Measurements from ENCODE around the gene MED13L.

Gene MED13L

DNA sequence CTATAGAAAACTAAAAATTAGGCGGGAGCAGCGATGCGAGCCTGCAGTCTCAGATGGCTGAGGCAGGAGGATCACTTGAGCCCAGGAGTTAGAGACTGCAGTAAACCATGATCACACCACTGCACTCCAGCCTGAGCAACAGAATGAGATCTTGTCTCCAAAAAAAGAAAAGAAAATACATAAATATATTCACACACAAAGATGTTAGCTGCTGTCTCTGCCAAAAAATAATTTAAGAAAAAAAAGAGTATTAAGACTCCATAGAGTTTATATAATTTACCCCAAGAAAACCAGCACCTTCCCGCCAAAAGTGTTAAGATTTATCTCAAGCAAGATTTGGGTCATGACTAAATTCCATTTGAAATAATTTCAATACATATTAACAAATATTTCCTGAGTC, 102.6 kb downstream of the MED13L start:
- DNase-seq = no peak

DNA sequence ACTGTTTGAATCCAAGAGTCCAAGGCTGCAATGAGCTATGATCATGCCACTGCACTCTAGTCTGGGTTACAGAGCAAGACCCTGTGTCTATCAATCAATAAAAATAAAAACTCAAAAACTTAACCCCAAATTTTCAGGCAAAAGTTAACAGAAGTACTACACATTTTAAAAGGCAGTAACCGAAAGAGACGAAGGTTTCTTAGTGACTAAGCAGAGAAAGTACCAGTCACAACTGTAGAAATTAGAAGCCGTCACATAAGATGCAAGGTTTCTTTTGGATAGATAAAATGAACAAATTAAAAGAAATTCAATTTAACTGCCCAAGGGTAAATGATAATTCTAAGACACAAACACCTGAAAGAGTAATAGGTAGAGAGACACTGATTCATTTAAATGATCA, 103.5 kb downstream of the MED13L start:
- DNase-seq = no peak

DNA sequence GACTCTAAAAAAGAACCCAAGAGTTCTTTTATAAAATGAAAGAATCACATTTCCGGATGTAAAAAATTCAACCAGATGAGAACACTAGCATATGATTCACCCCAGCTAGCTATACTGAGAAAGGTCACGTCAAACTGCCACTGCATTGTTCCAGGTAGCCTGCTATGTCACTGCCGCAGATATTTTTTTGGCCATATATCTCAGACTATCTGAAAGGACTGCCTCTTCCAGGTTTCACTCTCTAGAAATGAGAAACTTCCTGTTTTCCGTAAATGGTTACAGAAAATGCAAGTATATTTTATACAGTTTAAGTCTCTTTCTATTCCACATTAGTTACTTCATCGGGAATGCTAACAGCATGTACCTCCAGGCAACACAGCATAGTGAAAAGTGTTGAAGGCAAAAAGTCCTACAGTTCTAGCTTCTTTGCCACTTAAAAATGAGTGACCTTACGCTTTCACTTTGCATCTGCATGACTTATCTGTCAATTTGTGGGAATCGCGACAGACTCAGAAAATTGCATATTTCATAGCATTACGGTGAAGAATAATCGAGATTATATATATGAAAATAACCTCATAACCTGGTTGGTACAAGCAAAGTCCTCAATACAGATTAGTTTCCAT, 105.2 kb downstream of the MED13L start:
- DNase-seq = no peak

DNA sequence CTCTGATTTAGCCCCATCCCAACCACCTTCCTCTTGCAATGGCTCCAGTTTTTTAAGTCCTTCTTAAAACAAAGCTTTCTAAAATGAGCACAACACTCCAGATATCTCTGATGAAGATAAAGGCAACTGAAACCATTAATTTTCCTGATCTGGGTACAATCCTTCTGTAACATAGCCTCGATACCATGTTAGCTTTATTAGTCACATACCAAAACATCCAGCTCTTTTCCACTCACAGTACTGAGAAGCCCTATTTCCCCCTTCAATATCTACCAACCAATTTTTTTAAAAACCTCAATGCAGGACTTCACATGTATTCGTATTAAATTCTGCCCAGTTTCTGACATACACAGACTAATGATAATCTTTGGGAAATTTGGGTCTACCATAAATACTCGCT, 105.9 kb downstream of the MED13L start:
- DNase-seq = no peak

DNA sequence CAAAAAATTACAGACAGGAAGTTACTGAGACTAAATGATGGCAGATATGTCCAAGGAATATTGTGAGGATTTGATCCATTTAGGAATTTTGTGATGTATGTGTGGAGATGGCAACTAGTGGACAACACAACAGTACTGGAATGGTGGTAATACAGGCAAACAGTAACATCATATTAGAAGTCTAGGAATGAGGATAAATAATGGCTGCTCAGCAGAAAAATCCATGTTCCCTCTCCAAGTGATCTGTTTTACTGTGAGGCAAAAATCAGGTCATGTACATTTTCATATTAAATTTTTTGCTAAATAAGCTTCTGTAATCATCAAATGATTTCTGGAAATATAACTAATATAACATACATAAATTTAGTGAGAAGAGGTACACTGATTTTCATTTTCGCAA, 108.4 kb downstream of the MED13L start:
- DNase-seq = no peak

DNA sequence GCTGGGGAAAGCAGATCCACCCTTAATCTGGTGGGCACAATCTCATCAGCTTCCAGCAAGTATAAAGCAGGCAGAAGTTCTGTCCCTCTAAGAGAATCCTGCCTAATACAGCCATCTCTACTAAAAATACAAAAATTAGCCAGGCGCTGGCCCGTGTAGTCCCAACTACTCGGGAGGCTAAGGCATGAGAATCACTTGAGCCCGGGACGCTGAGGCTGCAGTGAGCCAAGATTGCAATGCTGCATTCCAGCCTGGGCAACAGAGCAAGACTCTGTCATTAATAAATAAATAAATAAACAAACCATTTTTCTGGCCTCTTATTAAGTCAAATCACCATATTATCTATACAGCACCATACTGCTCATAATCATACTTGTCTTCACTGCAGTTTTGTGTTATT, 111.2 kb downstream of the MED13L start:
- no peak for DNase-seq

DNA sequence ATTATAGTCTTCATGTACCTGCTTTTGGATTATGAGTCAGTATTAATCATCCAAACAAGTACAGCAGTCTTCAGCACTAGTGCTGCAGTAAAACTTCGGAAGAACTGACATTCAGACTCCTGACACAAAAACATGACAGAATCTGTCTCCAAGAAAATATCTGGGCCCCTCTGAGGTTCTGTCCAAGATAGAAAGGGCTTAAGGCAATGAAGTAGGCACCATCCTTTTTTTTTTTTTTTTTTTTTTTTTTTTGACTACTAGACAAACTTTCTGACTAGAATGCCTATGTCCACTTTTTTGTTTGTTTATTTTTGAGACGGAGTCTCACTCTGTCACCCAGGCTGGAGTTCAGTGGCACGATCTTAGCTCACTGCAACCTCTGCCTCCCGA, 112.5 kb downstream of the MED13L start:
- DNase-seq = no peak

DNA sequence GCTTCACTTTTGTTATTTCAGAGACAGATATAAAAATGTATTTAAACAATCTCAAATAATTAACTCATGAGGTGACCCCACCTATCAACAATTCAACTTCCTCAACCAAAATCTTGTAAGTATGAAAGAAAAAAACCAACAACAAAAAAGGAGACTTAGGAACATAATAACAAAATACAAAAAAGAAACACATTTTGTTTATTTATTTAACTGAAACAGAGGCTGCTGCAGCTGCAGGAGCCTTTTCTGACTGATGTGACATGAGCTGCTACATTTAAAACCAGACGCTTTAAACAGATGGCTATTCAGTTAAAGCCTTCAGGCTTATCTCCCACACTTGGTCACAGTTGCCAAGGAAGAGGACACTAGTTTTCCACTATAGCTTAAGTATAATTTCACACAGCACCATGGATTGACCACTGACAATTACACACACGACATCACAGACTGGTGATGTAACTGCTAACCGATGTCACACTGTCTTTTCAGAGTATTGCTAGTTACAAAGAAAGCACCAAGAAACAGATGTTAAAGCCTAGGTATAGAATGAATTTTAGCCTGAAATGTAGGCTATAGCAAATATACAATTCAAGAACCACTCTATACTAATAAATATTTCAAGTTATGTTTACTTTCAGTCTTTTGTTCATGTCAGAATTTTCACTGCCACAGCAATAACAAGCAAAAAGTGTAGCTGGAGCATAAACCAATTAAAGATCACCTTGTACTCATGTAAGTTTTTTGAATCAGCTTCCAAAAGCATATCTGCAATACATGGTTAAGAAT, 113.0 kb downstream of the MED13L start:
- DNase-seq = no peak

DNA sequence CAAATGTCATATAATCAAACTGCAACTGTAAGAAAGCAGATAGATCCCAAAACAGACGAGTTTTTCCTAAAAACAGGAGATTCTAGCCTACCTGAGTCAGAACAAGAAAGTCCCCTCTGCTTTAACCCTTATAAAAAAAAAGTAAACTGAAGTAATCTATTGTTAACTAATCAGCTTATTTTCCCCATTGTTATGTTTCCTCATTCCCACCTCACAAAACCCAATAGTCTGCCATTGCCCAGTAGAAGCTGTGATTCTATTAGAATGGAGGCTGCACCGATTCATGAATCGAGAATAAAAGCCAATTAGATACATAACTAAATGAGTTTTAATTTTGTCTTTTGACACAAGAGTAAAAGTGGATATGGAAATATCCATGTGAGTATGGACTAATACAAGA, 115.4 kb downstream of the MED13L start:
- no peak for DNase-seq

DNA sequence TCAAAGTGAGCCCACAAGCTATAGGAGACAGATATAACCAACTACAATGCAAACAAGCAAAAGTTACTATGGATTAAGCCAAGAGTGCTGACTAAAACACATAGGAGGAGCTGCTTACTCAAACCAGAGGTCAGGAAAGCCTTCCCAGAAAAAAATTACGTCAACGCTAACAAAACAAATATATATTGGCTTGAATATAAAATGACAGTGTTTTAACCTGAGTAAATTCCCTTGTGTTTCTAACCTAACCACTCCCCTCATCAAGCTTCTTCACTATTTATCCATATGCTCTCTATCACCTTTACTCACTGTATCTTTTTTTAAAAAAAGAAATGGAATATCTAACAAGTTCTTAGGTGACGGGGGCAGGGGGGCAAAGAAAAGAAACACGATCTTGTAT, 115.9 kb downstream of the MED13L start:
- no peak for DNase-seq

DNA sequence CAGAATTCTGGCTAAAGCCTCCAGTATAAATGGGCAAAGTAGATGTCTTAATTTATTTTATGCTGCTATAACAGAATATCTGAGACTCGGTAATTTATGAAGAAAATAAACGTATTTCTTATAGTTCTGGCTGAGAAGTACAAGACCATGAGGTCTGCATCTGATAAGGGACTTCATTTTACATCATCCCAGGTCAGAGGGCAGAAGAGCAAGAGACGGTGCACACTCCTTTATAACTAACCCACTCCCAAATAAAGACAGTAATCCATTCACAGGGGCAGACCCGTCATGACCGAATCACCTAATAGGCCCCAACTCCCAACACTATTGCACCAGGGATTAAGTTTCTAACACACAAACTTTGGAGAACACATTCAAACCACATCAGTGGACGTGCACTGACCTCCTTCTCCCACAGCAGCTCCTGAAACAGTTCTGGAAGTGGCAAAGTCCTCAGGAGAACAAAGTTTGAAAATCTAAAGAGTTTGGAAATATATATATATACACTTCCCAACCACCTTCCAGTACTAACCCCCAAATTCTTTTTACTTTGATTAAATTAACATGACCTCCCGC, 116.5 kb downstream of the MED13L start:
- DNase-seq = no peak

DNA sequence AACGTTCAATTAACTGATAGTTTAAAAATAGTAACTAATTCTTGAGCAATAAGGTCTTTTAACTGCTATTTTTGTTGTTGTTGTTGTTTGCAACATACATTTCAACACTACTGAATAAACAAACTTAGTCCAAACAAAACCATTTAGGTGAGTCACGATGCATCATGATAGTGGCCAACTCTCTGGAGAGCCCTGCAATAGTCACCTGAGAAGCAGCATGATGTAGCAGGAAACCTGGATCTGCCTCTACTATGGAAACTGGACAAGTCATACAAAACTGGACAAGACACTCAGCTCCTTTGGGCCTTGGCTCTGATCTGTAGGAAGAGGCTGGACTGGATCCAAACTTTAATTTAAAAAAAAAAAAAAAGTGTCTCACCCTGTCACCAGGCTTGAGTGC, 117.3 kb downstream of the MED13L start:
- DNase-seq = no peak

DNA sequence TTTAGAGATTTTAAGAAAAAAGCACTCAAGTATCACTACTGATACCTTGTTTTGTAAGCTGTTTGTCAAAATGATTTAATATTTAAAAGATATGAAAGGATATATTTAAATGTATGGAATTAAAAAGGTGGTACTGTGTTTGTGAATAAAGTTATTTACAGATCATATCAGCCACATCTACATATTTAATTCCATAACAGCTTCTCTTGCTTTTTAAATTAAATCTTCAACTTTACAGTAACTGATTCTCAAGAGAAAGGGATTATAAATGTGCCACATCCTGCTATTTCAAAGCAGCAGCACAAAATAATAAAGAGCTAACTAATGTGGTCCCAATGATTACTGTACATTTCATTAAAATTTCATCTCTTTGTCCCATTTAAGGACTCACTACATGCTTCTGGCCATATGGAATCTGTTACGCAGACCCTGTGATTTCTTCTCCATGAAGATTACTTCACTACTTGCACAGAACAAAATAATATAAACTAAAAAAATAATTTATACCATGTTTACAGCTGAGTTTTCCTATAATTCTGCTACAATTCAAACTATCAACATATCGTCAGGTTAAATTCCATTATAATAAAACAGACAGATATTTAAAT, 117.8 kb downstream of the MED13L start:
- no peak for DNase-seq

DNA sequence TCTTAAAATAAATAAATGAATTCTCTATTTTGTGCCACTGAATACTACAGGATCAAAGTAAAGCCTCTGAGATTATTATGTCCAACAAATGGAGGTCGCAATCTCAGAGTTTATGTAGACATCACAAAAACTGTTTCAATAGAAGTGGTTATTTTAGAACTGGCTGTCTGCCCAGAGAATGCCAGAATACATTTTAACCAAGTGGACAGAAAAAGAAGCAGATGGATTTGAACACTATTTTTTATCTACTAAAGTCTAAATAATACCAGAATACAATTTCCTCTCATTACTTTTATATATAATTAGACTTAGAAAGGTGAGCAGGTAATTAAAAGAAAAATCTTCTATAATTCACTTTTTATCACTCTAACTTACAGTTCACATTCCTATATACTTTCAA, 118.3 kb downstream of the MED13L start:
- DNase-seq = no peak

DNA sequence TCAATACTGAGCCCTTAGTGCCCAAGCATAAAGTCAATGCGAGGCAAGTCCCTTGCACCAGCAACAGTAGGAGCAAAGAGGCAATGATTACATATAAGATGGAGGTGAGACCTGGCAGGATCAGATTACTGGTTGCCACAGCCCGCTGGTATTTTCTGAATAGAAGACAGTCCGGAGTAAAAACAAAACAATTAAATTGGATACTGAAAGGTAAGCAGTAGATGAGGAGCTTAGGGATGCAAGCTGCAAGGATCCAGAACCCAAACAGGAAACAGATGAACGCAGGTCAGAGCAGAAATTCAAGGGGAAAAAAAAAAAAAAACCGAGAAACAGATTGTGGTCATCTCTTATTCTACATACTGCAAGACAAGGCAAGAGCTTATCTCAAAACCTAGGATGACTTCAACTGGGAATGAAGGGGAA, 119.6 kb downstream of the MED13L start:
- no peak for DNase-seq

DNA sequence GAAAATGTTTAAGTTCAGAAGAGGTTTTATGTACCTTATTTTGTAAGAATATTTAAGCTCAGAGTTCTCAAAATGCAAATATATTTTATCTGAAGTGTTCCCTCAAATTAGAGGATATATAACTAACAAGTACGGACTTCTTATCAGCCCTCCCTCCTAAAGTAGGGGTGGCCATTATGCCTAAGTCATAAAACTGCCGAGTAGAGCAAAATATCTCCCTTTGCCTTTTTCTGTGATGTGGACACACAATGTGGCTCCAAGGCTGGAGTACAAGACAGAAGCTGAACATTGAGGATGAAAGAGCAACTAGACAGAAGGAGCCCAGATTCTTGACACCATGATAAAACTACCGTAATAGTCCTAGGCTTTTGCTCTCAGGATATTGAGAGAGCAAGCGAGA, 120.9 kb downstream of the MED13L start:
- DNase-seq = no peak

DNA sequence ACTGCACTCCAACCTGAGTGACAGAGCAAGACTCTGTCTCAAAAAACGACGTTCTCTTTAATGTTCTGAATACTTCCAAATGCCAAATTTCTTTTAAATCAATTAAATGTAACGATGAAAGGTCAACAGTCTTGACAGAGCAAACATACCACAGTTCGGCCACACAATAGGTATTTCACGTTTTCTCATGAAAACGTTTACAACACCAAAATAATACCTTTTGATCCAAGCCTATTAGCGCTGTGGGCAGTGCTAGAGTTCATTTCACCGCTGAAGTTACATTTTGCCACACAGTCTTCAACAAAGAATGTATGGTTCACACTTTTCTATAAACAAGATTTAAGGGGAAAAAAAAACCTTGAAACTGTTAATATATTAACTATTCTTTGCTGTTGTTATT, 122.1 kb downstream of the MED13L start:
- no peak for DNase-seq

DNA sequence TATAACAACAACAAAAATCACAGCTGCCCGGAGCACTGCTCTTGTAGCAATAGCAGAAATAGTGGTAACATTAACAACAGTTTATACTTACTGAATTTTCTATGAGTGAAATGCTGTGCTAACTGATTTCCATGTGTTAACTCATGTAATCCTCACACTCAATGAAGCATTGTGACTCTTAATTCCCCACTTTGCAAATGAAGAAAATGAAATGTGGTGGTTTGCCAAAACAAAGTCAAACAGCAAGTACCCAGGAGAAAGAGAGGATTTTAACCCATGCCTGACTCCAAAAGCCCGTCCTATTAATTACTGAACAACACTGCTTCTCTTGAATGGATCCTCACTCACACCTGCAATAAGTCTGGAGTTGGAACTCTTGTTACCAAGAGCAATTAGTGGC, 123.5 kb downstream of the MED13L start:
- DNase-seq = no peak

DNA sequence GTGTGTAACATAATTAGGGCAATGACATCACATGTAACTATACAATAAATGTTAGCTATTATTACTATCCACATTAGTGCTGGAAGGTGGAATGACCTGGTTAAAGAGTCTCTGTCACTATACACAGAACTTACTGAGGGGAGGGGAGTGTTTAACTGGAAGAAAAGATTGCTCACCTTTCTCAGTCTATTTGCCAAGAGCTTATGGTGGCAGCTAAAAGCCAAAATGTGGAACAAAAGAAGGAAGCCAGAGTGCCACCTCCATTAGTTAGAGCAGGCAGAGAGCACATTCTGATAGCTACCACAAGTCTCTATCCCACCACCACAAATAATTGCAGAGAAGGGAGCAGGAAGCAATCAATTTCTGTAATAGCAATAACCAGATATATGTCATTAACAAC, 124.4 kb downstream of the MED13L start:
- no peak for DNase-seq

DNA sequence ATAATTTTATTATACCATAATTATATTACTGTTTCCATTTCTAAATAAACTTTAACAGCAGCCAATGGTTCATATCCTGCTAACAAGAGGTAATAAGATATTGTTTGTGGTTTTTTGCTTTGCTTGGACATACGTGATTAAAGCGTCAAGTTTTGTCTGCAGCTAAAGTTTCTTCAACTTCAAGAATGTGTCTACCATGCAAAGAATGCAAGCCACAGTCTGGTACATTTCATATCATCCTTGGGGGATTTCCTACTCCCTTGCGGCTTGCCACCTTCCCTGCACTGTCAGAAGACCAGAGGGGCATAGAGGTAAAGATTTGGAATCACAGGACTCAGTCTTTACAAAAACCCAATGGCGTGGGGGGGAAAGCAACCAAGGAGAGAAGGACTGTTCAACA, 125.2 kb downstream of the MED13L start:
- no peak for DNase-seq

DNA sequence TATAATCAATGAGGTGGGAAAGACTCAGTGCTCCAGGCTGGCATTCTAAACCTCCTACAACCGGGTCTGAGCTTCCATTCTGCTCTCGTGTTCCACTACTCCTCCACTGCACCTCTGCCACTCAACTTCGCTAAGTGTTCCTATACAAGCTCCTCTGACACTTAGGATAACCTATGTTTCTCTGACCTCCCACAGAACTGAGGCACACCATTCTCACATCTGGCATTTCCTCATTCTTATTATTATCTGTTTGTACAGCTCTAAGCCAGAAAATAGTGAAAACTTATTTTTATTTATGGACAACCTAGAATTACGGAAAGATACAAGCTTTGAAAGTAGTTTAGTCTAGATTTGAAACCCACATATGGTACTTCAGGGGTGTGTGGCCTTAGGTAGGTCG, 127.0 kb downstream of the MED13L start:
- DNase-seq = no peak

DNA sequence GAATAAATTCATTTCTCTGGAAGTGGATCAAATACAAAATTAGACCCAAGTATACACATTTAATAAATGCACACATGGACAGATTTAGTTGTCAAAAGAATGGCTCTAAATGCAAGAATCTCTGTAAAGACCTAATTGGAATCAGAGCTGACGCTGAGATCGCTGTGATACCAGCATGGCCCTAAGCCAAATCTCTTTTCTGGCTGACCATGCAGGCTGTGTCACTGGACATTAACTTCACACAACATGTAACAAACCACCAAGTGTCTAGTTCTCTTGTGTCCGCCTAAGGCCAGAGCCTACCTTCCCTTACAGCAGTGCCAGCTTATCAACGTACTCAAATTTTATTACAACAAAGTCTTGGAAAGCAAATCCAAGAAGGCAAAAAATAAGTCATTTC, 127.5 kb downstream of the MED13L start:
- DNase-seq = no peak

DNA sequence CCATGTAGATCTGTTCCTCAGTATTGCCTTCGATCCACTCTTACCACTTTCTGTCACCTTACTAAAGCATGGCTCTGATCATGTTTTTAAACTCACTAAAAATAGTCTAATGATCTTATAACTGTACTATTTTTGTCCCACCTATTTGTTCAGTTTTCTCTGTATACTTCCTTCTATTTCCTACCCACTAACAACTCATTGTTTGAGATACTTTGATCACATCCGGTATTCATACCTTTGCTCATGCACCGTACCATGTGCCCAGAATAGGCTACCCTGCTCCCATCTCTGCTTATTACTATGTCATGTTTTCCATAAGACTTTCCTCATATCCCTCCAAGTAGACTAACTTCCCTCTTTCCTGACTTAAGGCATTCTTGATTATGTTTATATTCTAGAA, 128.6 kb downstream of the MED13L start:
- no peak for DNase-seq

DNA sequence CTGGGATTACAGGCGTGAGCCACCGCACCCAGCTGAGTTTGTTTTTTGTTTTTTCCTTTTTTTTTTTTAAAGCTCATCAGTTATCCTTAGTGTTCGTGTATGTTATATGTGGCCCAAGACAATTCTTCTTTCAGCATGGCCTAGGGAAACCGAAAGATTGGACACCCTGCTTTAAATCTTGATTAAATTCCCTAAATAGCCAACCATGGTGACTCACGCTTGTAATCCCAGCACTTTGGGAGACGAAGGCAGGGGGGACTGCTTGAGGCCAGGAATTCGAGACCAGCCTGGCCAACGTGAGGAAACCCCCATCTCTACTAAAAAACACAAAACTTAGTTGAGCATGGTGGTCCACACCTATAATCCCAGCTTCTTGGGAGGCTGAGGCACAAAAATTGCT, 131.1 kb downstream of the MED13L start:
- DNase-seq = no peak
